IMR-90 (cell line): ENCODE results near the gene R3HDM2. TPM values are rescaled to one million over a fixed set of nuclear protein-coding genes. Genes with fewer than 3 reads are reported as not detected.
A peak's percentile ranks its signal among the peaks of the same experiment; 100 is the strongest.
"Not testable (repeated sequence)": the region's sequence is repeated elsewhere in the genome, so short reads cannot be mapped to it uniquely, and the experiment has no call there.

Source experiments
- ATAC-seq: fragments of 200-7000 bp; cut with Tn5 transposase; 2 replicates; pipeline ENCODE4 v1.9.1; 2020; ENCODE audit warnings: low read depth, mild to moderate bottlenecking, moderate library complexity
- BruUV-seq: library from RNA; stranded (reverse); fragments of 400-500 nt; replicated peaks from 2 replicates; lab custom pipeline; 2021; lab: Mats Ljungman, UMichigan
- CTCF ChIA-PET: fragments of 300-600 bp; formaldehyde crosslinking; extraction: SDS; loops from one replicate; lab custom pipeline; 2021; ENCODE audit warnings: antibody characterized with exemption; lab: Yijun Ruan, JAX
- POLR2A ChIA-PET: fragments of 300-600 bp; sonication (Branson Sonifier 250); formaldehyde crosslinking; loops from one replicate; lab custom pipeline; 2022; ENCODE audit warnings: antibody characterized with exemption; ENCODE audit not compliant: unreplicated experiment; lab: Charles Lee
- DNase-seq: peaks from one replicate; pipeline ENCODE4 v3.0.0; 2013
- H2AFZ ChIP-seq: replicated peaks from 2 replicates; pipeline ENCODE3; 2013; ENCODE audit warnings: low read length, mild to moderate bottlenecking; ENCODE audit not compliant: poor library complexity
- H2AK5ac ChIP-seq: 2 replicates; pipeline ENCODE4 v1.6.1; 2013; ENCODE audit warnings: low read depth, low read length, inconsistent platforms
- H2AK9ac ChIP-seq: replicated peaks from 2 replicates; pipeline ENCODE3; 2013; ENCODE audit warnings: mild to moderate bottlenecking, low read depth, low read length, moderate library complexity; ENCODE audit not compliant: poor library complexity
- H2BK120ac ChIP-seq: 2 replicates; pipeline ENCODE4 v1.6.1; 2013; ENCODE audit warnings: low read depth, low read length, inconsistent platforms
- H2BK15ac ChIP-seq: 3 replicates; pipeline ENCODE4 v1.6.1; 2013; ENCODE audit warnings: low read depth, low read length, inconsistent platforms
- H2BK20ac ChIP-seq: 2 replicates; pipeline ENCODE4 v1.6.1; 2013; ENCODE audit warnings: low read depth, mild to moderate bottlenecking, inconsistent platforms, low read length, moderate library complexity
- H2BK5ac ChIP-seq: 2 replicates; pipeline ENCODE4 v1.6.1; 2013; ENCODE audit warnings: mild to moderate bottlenecking, low read depth, low read length, inconsistent platforms; ENCODE audit not compliant: poor library complexity, severe bottlenecking
- H3K14ac ChIP-seq: replicated peaks from 2 replicates; pipeline ENCODE4 v1.6.1; 2013; ENCODE audit warnings: low read depth, low read length, inconsistent platforms
- H3K18ac ChIP-seq: 2 replicates; pipeline ENCODE4 v1.6.1; 2013; ENCODE audit warnings: low read depth, low read length, control low read depth
- H3K23ac ChIP-seq: 2 replicates; pipeline ENCODE4 v1.6.1; 2013; ENCODE audit warnings: low read depth, low read length, inconsistent platforms
- H3K27ac ChIP-seq: 2 replicates; pipeline ENCODE4 v1.5.1; 2013; ENCODE audit warnings: mild to moderate bottlenecking, control low read depth, low read length; ENCODE audit not compliant: insufficient read depth
- H3K27me3 ChIP-seq: 2 replicates; pipeline ENCODE4 v1.6.1; 2013; ENCODE audit warnings: low read length; ENCODE audit not compliant: control insufficient read depth, insufficient read depth
- H3K36me3 ChIP-seq: 2 replicates; pipeline ENCODE4 v1.6.1; 2013; ENCODE audit warnings: low read length, mixed read lengths; ENCODE audit not compliant: control insufficient read depth, insufficient read depth
- H3K4ac ChIP-seq: 2 replicates; pipeline ENCODE4 v1.6.1; 2013; ENCODE audit warnings: low read depth, low read length, inconsistent platforms
- H3K4me1 ChIP-seq: 2 replicates; pipeline ENCODE4 v1.6.1; 2013; ENCODE audit warnings: low read length, mixed read lengths; ENCODE audit not compliant: control insufficient read depth, insufficient read depth
- H3K4me2 ChIP-seq: 2 replicates; pipeline ENCODE4 v1.6.1; 2013; ENCODE audit warnings: low read depth, mild to moderate bottlenecking, control low read depth, low read length, moderate library complexity
- H3K4me3 ChIP-seq: 2 replicates; pipeline ENCODE4 v1.5.1; 2013; ENCODE audit warnings: low read depth, mild to moderate bottlenecking, control low read depth, low read length, moderate library complexity; ENCODE audit not compliant: insufficient read depth
- H3K56ac ChIP-seq: 2 replicates; pipeline ENCODE4 v1.6.1; 2013; ENCODE audit warnings: low read length, inconsistent platforms; ENCODE audit not compliant: insufficient read depth; ENCODE audit errors: extremely low read depth
- H3K79me1 ChIP-seq, 2 experiments: 2 replicates each; pipeline ENCODE4 v1.6.1; 2013; ENCODE audit warnings: low read length in 2 of 2, inconsistent platforms in 1 of 2, low read depth in 1 of 2
- H3K9ac ChIP-seq: 2 replicates; pipeline ENCODE4 v1.6.1; 2013; ENCODE audit warnings: low read depth, low read length, control low read depth
- H3K9me1 ChIP-seq: 2 replicates; pipeline ENCODE4 v1.6.1; 2013; ENCODE audit warnings: low read length, inconsistent platforms; ENCODE audit not compliant: insufficient read depth
- H3K9me3 ChIP-seq: 2 replicates; pipeline ENCODE4 v1.6.1; 2013; ENCODE audit warnings: low read length; ENCODE audit not compliant: control insufficient read depth, insufficient read depth
- H4K20me1 ChIP-seq: 2 replicates; pipeline ENCODE4 v1.6.1; 2013; ENCODE audit warnings: low read length, inconsistent platforms; ENCODE audit not compliant: insufficient read depth
- H4K5ac ChIP-seq: 2 replicates; pipeline ENCODE4 v1.6.1; 2013; ENCODE audit warnings: mild to moderate bottlenecking, low read depth, low read length, control low read depth
- H4K8ac ChIP-seq, 2 experiments: 2 replicates each; pipeline ENCODE4 v1.6.1; 2013; ENCODE audit warnings: low read depth in 2 of 2, low read length in 2 of 2, control low read depth in 1 of 2, inconsistent platforms in 1 of 2
- H4K91ac ChIP-seq: 2 replicates; pipeline ENCODE4 v1.6.1; 2013; ENCODE audit warnings: low read depth, low read length, inconsistent platforms; ENCODE audit not compliant: insufficient read depth
- SMC3 ChIP-seq: fragments of 150-350 bp; IDR thresholded peaks from 2 replicates; pipeline ENCODE4 v1.6.1; 2016; ENCODE audit warnings: low read depth, mild to moderate bottlenecking, antibody characterized with exemption, low read length, moderate library complexity
- WGBS, 2 experiments: methylation state at CpG; one replicate each; pipeline versions ENCODE4 v1.1.5 to v1.1.7; 2013; ENCODE audit warnings: missing lambda C conversion rate in 2 of 2; ENCODE audit not compliant: insufficient read length in 1 of 2; ENCODE audit errors: extremely low coverage in 2 of 2; 5-methylcytosine and 5-hydroxymethylcytosine counted together
- dilution Hi-C: fragments of 300-500 bp; cut with HindIII; formaldehyde crosslinking; loops from one replicate; pipeline ENCODE4 v1.14.3; 2018; ENCODE audit warnings: low sequenced_read_pairs; ENCODE audit not compliant: unreplicated experiment
- in situ Hi-C: fragments of 300-500 bp; cut with MboI; formaldehyde crosslinking; loops from 3 replicates; pipeline ENCODE4 v1.14.3; 2019; ENCODE audit warnings: low sequenced_read_pairs, inconsistent platforms, mixed read lengths
- intact Hi-C: fragments of 100-400 bp; cut with micrococcal nuclease; formaldehyde crosslinking; loops from 2 replicates; pipeline ENCODE4 v1.10.0; 2022
- polyA plus RNA-seq, 3 experiments: library from polyadenylated mRNA; depleted of rRNA; stranded (reverse); fragments of >200 nt; gene quantifications; 2 replicates each; pipeline ENCODE4 v1.2.3, GENCODE V29; 2012; ENCODE audit warnings: low replicate concordance in 1 of 3
- total RNA-seq: library from RNA; depleted of rRNA; stranded (reverse); fragments of >200 nt; gene quantifications from 2 replicates; pipeline ENCODE4 v1.2.3, GENCODE V29; 2012

The R3HDM2 gene
- total and polyA plus RNA-seq, 2 of the 4 experiments (the other 2 are of a cell fraction): 7.5 to 28.4 TPM

GRCh38 chr12:57428965-57429364 lies 1.9 kb downstream of the R3HDM2 start:
- H2BK120ac ChIP-seq: no peak overlapping the region
- CTCF ChIA-PET: no interaction called here

DNA sequence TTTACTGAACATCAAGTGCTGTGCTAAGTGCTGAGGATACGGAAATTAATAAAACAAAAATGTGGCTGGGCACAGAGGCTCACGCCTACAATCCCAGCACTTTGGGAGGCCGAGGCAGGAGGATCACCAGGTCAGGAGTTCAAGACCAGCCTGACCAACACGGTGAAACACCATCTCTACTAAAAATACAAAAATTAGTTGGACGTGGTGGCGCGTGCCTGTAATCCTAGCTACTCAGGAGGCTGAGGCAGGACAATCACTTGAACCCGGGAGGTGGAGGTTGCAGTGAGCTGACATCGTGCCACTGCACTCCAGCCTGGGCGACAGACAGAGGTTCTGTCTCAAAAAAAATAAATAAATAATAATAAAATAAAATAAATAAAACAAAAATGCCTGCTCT lies 3.9 kb downstream of the R3HDM2 start:
- peaks cover 36 to 70% of the 10 kb centered on the region in 2 experiments for H3K79me1 ChIP-seq
- H3K27ac ChIP-seq, H3K4me3 ChIP-seq, H2BK5ac ChIP-seq, H3K23ac ChIP-seq, H3K14ac ChIP-seq, H3K4me2 ChIP-seq, H3K9me3 ChIP-seq, BruUV-seq, H2AK9ac ChIP-seq, H4K91ac ChIP-seq, H3K4me1 ChIP-seq, H3K18ac ChIP-seq, H3K27me3 ChIP-seq, H3K9me1 ChIP-seq, H2BK15ac ChIP-seq, H2AFZ ChIP-seq, dilution Hi-C loops, ATAC-seq, H4K5ac ChIP-seq, H3K56ac ChIP-seq, CTCF ChIA-PET, H2AK5ac ChIP-seq, H4K8ac ChIP-seq, intact Hi-C loops, in situ Hi-C loops, DNase-seq, H3K4ac ChIP-seq, H2BK20ac ChIP-seq, H4K20me1 ChIP-seq, H3K9ac ChIP-seq, H2BK120ac ChIP-seq: not testable (repeated sequence)
- POLR2A ChIA-PET: interaction anchor here (0.6 kb wide), 1 partner anchor 36 kb away, joined by 3 read pairs; no protein-coding TSS in a partner anchor
- H3K36me3 ChIP-seq: peaks cover 11% of the 10 kb centered on the region
- 100% methylated on average over 1 of the region's 10 CpGs; no CpG with 5 or more reads in 1 of the 2 experiments for WGBS, 2 experiments

More at GRCh38 chr12:57428965-57429364, 1.9 kb downstream of the R3HDM2 start:
- Histone ChIP-seq H3K27me3 (no peaks in the 10 kb centered on the region), H4K20me1 (peaks cover 2% of the 10 kb centered on the region), H3K79me1 (peaks cover 26 to 57% of the 10 kb centered on the region in 2 experiments), H3K36me3 (peaks cover 7% of the 10 kb centered on the region), H3K14ac (no peak overlapping the region; the same call in 1 of the 2 replicates), H2AK9ac (no peak overlapping the region), H4K91ac (no peak overlapping the region), H3K23ac (no peak overlapping the region), H3K27ac (no peak overlapping the region), H2BK15ac (no peak overlapping the region), H3K4me2 (no peak overlapping the region), H3K4me3 (no peak overlapping the region), H4K5ac (no peak overlapping the region), H3K9me1 (peaks cover 5% of the 10 kb centered on the region; the same call in 1 of the 2 replicates), H3K9me3 (no peaks in the 10 kb centered on the region), H3K4ac (no peak overlapping the region), H2AK5ac (no peak overlapping the region), H3K4me1 (peaks cover 3% of the 10 kb centered on the region), H2BK5ac (no peak overlapping the region), H2AFZ (no peak overlapping the region), H2BK20ac (no peak overlapping the region), H4K8ac (peak overlapping the region in 1 of 2 experiments; percentile 82; a peak in 1 of 4 replicates), H3K18ac (no peak overlapping the region), H3K9ac (no peak overlapping the region), H3K56ac (no peak overlapping the region)
- 75% methylated on average over 2 of the region's 6 CpGs; no CpG with 5 or more reads in 1 of the 2 experiments for WGBS, 2 experiments
- no TSS peak for BruUV-seq
- dilution Hi-C loops (no loop called here), in situ Hi-C loops (no loop called here), intact Hi-C loops (no loop called here)
- ATAC-seq (no peak), DNase-seq (no peak)
- no peak for TF ChIP-seq SMC3
- POLR2A ChIA-PET: no interaction called here
